CD1c-positive myeloid dendritic cell (primary cell): ENCODE data around the gene MAST4.
"Not testable (repeated sequence)": the region's sequence is repeated elsewhere in the genome, so short reads cannot be mapped to it uniquely, and the experiment has no call there.

Source experiments
- DNase-seq: peaks from one replicate; pipeline ENCODE4 v3.0.0-alpha.2; 2016; ENCODE audit errors: extremely low spot score

The MAST4 gene

DNA sequence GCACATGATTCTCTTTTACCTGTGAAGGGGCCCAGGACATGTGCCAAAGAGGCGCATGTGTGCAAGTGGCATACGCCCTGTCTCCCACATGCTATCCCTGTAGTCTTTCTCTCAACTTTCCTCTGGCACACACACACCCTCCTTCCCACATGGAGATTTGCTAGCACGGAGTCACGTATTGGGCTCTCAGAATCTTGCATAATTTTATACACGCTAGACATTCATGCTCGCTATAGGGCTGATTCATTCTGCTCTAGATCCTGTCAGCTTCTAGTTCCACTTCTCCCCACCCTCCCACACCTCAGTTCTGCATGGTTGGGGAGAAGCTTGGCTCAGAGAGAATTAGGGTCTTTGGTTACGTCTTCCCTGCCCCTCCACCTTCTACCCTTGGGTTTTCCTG is 527.6 kb downstream of the MAST4 start:
- DNase-seq: peak; percentile 32

DNA sequence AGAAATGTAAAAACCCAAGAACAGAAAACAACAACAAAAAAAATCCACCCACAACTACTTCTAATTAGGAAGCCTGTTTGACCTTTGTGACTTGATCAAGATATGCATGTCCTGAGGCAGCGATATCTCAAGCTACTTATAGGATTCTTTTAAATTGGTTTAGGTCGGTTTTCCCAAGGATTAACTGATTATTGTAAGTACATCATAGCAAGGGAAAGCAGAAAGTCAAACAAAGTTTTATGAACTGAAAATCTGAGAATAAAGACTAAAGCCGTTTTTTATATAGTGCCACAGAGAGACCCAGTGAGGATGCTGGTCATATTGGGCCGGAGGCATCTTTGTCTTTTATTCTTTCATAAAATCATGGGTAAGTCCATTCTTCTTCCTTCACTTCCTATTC is 528.4 kb downstream of the MAST4 start:
- DNase-seq: no peak

GRCh38 chr5:67127347-67127895 is 531.2 kb downstream of the MAST4 start:
- DNase-seq: not testable (repeated sequence)

- DNase-seq: no peak
These were observed 533.6 kb downstream of the MAST4 start for GRCh38 chr5:67129768-67130167.

DNA sequence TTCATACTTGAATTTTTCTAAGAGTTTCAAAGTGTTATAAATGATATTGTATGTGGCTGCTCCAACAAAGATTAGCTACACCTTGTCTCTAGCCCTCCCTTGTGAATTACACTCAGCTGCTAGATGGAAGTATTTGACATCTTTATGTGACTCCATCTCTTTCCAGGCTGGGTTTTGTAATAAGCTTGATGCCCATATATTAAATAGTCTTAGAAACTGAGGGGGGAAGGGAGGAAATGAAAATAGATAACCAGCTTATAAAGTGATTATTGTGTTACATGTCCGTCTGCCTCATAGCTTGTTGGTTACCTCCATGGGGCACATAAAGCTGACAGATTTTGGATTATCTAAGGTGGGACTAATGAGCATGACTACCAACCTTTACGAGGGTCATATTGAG is 537.0 kb downstream of the MAST4 start:
- DNase-seq: no peak

DNA sequence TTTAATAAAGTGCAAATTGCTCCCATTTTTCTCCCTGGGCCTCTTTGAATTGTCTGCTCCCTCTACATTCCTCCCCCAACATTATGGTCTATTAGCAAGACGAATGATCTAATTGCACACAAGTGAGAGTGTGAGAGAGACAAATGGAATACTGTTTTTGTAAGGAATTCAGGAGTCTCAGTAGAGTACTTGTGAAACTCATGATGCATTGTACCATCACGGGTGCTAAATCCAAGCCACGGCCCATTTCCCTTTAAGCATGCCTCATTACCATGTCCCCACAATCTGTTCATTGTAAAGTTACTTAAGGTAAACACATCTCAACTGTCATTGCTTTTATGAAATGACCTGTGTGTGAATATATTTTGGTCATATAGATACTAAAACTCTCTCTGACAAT is 537.6 kb downstream of the MAST4 start:
- DNase-seq: no peak

GRCh38 chr5:67135381-67135984 is 539.3 kb downstream of the MAST4 start:
- DNase-seq: no peak

GRCh38 chr5:67139030-67139429 is 542.8 kb downstream of the MAST4 start:
- DNase-seq: no peak

- no peak for DNase-seq
These were observed 544.2 kb downstream of the MAST4 start for GRCh38 chr5:67140413-67140812.

DNA sequence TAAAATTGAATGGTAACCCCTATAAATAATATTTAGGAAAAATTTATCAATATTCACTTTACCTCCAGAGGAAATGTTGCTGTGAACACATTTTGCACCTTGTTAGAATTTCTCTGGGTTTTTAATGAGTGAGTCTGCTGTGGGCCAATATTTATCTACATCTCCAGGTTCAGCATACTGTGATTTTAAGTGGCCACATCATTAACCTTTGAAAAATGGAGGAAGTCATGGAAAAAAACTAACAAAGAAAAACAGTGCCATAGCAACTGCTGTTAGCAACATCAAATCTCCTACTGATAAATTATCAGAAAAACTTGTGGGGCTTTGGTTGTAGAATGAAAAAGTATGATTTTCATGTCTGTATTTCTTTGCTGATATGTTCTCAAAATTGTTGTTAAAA is 545.5 kb downstream of the MAST4 start:
- DNase-seq: no peak

- DNase-seq: no peak
These were observed 546.6 kb downstream of the MAST4 start for GRCh38 chr5:67142816-67143215.

DNA sequence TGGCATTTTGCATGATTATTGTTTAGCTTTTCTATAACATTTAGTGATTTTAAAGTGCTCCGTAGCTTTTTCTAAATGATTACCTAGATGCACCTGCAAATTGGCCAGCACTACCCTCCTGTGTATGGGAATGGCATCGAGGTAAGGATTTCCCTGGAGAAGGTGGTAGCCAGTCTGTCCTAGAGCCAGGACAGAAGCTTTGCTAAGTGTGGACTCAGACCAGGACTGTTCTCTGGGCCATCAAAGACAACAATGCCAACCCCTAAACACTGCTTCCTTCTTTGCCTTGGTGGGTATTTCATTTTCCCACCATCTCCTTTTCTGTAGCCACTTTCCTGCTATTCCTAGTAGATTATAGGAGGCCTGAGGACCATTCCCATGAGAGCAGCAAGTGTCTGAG is 547.4 kb downstream of the MAST4 start:
- no peak for DNase-seq

DNA sequence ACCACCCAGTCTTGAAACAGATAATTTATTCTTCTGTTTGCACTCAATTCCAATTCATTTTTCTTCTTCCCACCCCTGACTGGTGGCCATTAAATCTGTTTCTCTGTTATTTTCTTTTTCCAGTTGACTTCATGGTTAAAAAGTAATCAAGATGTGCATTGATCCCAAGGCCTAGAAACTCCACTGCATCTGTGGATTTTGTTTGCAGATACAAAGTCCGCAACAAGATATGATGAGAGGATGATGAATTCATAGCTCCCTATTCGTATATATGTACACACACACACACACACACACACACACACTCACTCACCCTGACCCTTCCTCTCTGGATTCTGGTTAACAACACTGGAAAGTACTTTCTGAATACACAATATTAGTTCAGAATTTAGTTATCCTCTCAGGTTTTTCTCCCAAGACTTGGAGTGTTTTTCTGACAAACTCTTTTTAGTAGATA is 548.0 kb downstream of the MAST4 start:
- no peak for DNase-seq

GRCh38 chr5:67146574-67146973 is 550.4 kb downstream of the MAST4 start:
- DNase-seq: peak; percentile 51

DNA sequence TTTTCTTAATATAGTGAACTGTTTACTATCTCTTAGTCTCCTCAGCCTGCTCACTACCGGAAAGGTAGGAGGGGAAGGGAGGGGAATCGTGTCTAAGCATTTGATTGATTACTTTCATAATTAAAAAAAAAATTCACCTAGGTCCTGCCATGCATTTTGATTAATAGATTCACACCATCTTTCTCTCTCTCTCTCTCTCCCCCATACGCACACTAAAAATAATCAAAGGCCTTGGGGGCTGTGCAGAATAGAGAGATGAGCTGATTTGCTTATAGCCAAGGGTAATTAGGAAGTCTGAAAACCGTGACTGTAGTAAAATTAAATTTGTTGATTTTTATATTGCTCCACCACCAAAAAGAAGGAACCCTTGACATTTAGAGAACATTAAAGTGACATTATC is 550.8 kb downstream of the MAST4 start:
- no peak for DNase-seq

DNA sequence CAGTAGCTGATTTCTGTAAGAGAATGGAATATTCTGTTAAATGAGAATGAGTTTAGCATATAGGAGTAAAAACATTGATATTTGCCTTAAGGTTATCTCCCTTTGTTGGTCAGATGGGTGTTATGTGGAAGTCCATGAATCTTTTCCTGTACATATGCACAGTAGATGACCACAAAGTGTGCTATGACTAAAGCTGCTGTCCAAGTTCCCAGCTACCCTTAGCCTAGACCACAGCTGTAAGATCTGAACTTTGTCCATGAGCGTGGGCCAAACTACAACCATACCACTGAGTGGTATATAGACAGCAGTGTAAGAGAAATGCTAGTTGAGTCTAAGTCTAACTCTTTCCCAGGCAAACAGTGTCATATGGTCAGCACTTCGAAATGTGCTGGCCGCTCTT is 551.6 kb downstream of the MAST4 start:
- DNase-seq: no peak

- no peak for DNase-seq
These were observed 553.1 kb downstream of the MAST4 start for GRCh38 chr5:67149057-67149950.

DNA sequence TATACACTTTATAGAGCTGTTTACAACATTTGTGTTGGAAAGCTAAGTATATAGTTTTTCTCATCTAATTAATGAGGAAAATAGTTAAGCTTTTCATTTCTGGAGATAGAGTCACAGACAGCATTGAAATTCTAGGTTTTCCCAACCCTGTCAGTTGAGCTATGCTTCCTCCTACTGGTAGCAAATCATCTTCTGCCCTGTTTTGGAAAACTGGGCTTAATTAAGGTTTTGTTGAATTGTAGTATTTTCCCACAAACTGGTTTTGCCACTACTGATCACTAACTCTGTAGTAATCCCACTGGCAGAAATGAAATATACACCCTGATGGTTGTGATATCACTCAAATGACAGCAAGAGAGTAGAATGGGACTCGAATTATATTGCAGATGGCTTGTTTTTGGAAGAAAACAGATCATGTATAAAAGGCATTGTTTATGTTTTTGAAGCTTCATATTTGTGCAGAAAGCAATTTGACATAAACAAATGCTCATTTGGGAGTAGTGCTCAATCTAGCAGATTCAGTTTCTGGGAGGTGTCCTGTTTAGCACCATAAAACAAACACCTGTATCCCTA is 553.8 kb downstream of the MAST4 start:
- no peak for DNase-seq

DNA sequence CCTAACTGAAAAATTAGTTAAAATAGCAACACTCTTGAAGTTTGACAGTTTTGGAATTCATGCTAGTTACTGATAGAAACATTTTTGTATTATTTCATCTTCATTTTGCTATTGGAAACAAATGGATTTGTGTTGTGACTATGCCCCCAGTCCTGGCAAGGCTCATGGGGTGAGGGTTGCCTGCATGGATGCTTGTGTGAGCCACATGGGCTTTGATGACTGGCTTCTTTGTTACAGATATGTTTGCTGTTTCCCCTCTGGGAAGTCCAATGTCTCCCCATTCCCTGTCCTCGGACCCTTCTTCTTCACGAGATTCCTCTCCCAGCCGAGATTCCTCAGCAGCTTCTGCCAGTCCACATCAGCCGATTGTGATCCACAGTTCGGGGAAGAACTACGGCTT is 556.2 kb downstream of the MAST4 start:
- no peak for DNase-seq

GRCh38 chr5:67153292-67153691 is 557.1 kb downstream of the MAST4 start:
- no peak for DNase-seq

DNA sequence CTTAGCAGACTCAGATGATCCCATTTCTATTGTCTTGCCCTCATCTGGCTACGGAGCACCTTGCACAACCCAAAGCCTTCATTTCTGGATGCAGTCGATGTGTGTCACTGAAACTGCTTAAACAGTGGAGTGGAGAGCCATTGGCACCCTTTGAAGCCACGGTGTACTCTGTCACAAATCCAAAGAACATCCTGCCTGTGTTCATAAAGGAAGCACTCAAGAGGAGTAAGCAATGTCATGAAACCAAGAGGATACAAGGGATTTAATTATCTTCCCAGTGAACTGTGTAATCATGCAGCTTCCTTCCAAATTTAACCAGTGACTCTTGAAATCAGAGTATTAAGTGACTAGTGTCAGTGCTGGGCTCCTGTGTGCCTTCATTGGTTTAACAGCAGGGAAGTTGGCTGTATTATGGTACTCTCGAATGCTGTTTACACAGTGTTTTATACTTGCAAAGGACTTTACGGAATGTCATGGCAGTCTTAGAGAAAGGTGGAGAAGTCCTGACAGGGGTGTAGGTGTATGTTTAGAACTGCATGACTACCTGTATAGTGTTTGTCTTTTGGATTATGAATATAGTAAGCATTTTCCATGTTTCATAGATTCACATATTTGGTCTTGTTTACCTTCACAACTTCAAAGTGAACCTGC is 558.5 kb downstream of the MAST4 start:
- no peak for DNase-seq

DNA sequence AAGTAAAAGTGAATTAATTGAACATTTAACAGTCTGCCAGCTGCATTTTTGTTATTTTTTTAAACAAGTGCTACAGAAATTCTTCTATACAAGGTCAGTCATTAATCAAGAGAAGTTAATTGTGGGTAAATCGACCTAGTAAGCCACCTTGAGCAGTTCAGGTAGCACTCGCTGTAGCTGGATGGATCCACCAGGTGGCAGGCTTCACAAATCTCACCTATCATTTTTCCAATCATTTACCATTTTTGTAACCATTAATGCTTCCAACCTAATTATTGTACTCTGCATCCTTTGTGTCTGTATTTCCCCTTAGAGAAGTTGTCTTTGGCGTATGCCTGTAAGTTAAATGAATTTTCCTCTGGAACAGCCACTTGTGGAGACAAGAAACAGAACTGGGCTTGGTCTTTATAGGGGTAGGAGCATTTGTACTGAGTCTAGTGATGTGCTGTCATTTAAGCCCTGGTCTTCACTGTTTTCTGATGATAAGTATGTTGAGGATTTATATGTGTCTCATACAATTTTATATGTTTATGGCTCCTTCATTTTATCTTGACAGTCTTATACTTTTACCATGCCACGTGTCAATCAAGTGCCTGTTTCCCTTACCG is 560.9 kb downstream of the MAST4 start:
- peak; percentile 56 for DNase-seq
